Mesendoderm (in vitro differentiated cells): ENCODE measurements around the gene SSR2.

Source experiments
- DNase-seq: peaks from one replicate; pipeline ENCODE4 v3.0.0; 2013
- H2AK5ac ChIP-seq: 2 replicates; pipeline ENCODE4 v1.6.1; 2013; ENCODE audit warnings: low read length, inconsistent platforms
- H2BK120ac ChIP-seq: 2 replicates; pipeline ENCODE4 v1.6.1; 2013; ENCODE audit warnings: low read depth, mild to moderate bottlenecking, low read length, moderate library complexity, mixed read lengths
- H2BK15ac ChIP-seq: replicated peaks from 2 replicates; pipeline ENCODE4 v1.6.1; 2013; ENCODE audit warnings: low read depth, mild to moderate bottlenecking, moderate library complexity
- H2BK5ac ChIP-seq: 2 replicates; pipeline ENCODE4 v1.6.1; 2013; ENCODE audit warnings: low read length, inconsistent platforms
- H3K18ac ChIP-seq: 2 replicates; pipeline ENCODE4 v1.6.1; 2013; ENCODE audit warnings: mild to moderate bottlenecking, low read length, mixed read lengths
- H3K23ac ChIP-seq: one replicate; pipeline ENCODE4 v1.6.1; 2013; ENCODE audit warnings: low read length
- H3K27ac ChIP-seq: 2 replicates; pipeline ENCODE4 v1.5.1; 2013; ENCODE audit warnings: low read depth, mild to moderate bottlenecking, inconsistent platforms, low read length, moderate library complexity
- H3K27me3 ChIP-seq: 2 replicates; pipeline ENCODE4 v1.6.1; 2013; ENCODE audit warnings: low read length, control low read depth, mild to moderate bottlenecking, inconsistent platforms; ENCODE audit not compliant: insufficient read depth, poor library complexity
- H3K36me3 ChIP-seq: 2 replicates; pipeline ENCODE4 v1.6.1; 2013; ENCODE audit warnings: low read length, inconsistent platforms; ENCODE audit not compliant: control insufficient read depth, insufficient read depth
- H3K4ac ChIP-seq: one replicate; pipeline ENCODE4 v1.6.1; 2013; ENCODE audit warnings: low read depth, mild to moderate bottlenecking, low read length, moderate library complexity
- H3K4me1 ChIP-seq: 2 replicates; pipeline ENCODE4 v1.6.1; 2013; ENCODE audit warnings: low read depth, low read length, inconsistent platforms; ENCODE audit not compliant: control insufficient read depth
- H3K4me2 ChIP-seq: 2 replicates; pipeline ENCODE4 v1.6.1; 2013; ENCODE audit warnings: low read length
- H3K4me3 ChIP-seq: 2 replicates; pipeline ENCODE4 v1.5.1; 2013; ENCODE audit warnings: mild to moderate bottlenecking, low read length
- H3K56ac ChIP-seq: one replicate; pipeline ENCODE4 v1.6.1; 2013; ENCODE audit warnings: low read length
- H3K79me1 ChIP-seq: 2 replicates; pipeline ENCODE4 v1.6.1; 2013; ENCODE audit warnings: low read length, inconsistent platforms
- H3K79me2 ChIP-seq: 2 replicates; pipeline ENCODE4 v1.6.1; 2013; ENCODE audit warnings: mild to moderate bottlenecking, low read length; ENCODE audit not compliant: control insufficient read depth, insufficient read depth
- H3K9ac ChIP-seq: 2 replicates; pipeline ENCODE4 v1.6.1; 2013; ENCODE audit warnings: low read length, inconsistent platforms
- H4K5ac ChIP-seq: one replicate; pipeline ENCODE4 v1.6.1; 2013; ENCODE audit warnings: low read length
- H4K8ac ChIP-seq: one replicate; pipeline ENCODE4 v1.6.1; 2013; ENCODE audit warnings: low read depth, mild to moderate bottlenecking, control low read depth, low read length, moderate library complexity
- WGBS: extraction: QIAGEN DNeasy Blood & Tissue Kit; methylation state at CpG from one replicate; pipeline ENCODE4 v1.1.7; 2013; ENCODE audit warnings: low lambda C conversion rate, missing lambda C conversion rate; ENCODE audit not compliant: insufficient coverage; ENCODE audit errors: extremely low coverage; 5-methylcytosine and 5-hydroxymethylcytosine counted together

The SSR2 gene

DNA sequence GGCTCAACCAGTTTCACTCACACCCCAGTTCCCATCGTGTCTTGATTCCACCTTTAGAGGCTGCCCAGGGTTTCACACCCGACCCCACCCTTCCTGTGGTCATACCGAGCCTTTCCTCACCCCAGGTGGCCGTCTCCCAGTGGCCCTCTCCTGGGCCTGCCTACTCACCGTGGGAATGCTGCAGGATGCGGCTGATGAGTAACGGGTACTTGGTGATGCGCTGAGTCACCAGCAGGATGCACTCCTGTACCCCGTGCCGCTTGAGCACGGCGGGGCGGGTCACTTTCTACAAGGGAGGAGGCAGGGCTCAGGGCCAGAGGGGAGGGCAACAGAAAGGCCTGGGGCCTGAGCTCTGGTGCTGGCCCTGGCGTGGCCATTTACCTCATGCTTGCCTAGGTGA lies 58.8 kb downstream of the SSR2 start:
- Histone ChIP-seq H3K27ac (no peak overlapping the region), H3K4me1 (no peaks in the 10 kb centered on the region)
- no CpG with 5 or more reads among the region's 14 CpGs for WGBS

DNA sequence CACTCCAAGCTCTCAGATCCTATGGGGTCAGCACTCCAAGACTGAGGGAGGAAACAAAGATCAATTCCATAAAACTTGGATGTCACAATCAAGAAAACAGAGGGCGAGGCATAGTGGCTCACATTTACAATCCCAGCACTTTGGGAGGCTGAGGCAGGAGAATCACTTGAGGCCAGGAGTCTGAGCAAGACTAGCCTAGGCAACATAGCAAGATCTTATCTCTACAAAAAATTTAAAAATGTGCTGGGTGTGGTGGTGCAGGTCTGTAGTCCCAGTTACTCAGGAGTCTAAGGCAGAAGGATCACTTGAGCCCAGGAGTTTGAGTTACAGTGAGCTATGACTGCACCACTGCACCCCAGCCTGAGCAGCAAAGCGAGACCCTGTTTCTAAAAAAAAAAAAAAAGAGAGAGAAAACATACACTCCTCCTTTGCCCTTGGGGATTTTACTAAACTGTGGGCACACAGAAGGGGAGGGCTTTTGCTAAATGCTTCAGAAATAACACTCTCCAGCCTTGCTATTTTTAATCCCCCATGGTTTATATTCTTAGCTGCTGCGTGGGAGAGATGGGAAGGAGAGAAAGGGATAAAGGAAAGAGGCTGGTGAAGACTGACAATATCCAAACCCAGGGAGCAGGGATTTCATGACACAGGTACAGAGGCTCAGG lies 60.5 kb downstream of the SSR2 start:
- Histone ChIP-seq H3K27me3 (no peaks in the 10 kb centered on the region), H3K36me3 (peaks cover 30% of the 10 kb centered on the region), H3K79me2 (no peaks in the 10 kb centered on the region), H4K5ac (no peak overlapping the region), H3K18ac (no peak overlapping the region), H3K4me1 (no peaks in the 10 kb centered on the region), H3K27ac (no peak overlapping the region), H3K79me1 (peaks cover 1% of the 10 kb centered on the region), H4K8ac (no peak overlapping the region), H2BK120ac (no peak overlapping the region), H2BK5ac (no peak overlapping the region), H2AK5ac (no peak overlapping the region), H2BK15ac (no peak overlapping the region), H3K23ac (no peak overlapping the region), H3K56ac (no peak overlapping the region), H3K4ac (no peak overlapping the region), H3K4me3 (no peak overlapping the region), H3K9ac (no peak overlapping the region), H3K4me2 (no peak overlapping the region)
- DNase-seq: no peak
- no CpG with 5 or more reads among the region's 3 CpGs for WGBS

More for the DNA sequence above, 58.8 kb downstream of the SSR2 start:
- H4K8ac ChIP-seq: no peak overlapping the region
- no peak overlapping the region for H4K5ac ChIP-seq
- peak; percentile 82 for DNase-seq
- H2BK5ac ChIP-seq: no peak overlapping the region
- no peak overlapping the region for H3K4ac ChIP-seq
- peaks cover 7% of the 10 kb centered on the region for H3K79me1 ChIP-seq
- H3K79me2 ChIP-seq: no peaks in the 10 kb centered on the region
- no peak overlapping the region for H3K56ac ChIP-seq
- H3K4me2 ChIP-seq: no peak overlapping the region
- no peak overlapping the region for H3K18ac ChIP-seq
- H3K4me3 ChIP-seq: no peak overlapping the region
- H3K23ac ChIP-seq: peak overlapping the region; percentile 24
- H2AK5ac ChIP-seq: no peak overlapping the region
- no peak overlapping the region for H2BK120ac ChIP-seq
- H3K36me3 ChIP-seq: peaks cover 33% of the 10 kb centered on the region
- H3K9ac ChIP-seq: no peak overlapping the region
- H3K27me3 ChIP-seq: no peaks in the 10 kb centered on the region
- H2BK15ac ChIP-seq: no peak overlapping the region
